RCC 7860 (cell line): ENCODE data around the gene RPS6KA2.
"Not testable (repeated sequence)": the region's sequence is repeated elsewhere in the genome, so short reads cannot be mapped to it uniquely, and the experiment has no call there.

Experiments
- DNase-seq: peaks from one replicate; pipeline ENCODE4 v3.0.0-alpha.2; 2015; ENCODE audit warnings: low spot score
- FAIRE-seq: peaks from 2 replicates; lab custom pipeline; 2012; peaks lifted over from hg19 to GRCh38; lab: Jason Lieb, UNC

The RPS6KA2 gene

DNA sequence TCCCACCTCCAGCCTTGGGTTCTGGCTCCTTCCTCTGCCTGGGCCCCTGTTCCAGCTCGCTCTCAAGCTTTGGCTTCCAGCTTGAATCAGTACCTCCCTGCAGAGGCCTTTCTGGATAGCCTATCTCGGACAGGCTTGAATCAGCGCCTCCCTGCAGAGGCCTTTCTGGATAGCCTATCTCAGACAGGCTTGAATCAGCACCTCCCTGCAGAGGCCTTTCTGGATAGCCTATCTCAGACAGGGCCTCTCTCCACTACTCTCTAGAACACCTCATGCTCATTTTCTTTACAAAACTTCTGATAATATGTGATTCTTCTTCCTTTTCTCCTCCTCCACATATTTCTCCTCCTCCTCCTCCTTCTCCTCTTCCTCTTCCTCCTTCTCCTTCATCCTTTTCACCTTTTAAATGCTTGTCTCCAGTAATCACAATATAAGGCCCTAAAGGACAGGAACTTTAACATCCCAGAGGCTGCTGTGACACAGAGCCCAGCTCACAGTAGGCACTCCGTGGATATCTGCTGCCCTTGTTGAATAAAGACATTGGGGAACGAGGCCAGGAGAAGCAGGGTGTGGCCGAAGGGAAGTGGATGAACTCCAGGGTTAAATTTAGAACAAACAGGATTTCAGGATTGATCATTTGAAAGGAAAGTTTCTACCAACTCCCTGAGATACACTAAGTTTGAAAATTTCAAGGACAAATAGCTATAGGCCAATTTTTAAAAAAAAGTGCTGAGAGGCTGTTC lies 9.3 kb upstream of the RPS6KA2 start:
- DNase-seq (no peak), FAIRE-seq (no peak)

GRCh38 chr6:166635013-166635970 lies 8.2 kb upstream of the RPS6KA2 start:
- DNase-seq = no peak
- FAIRE-seq = no peak

- not testable (repeated sequence) for DNase-seq, FAIRE-seq
These were observed 7.5 kb upstream of the RPS6KA2 start for GRCh38 chr6:166634581-166634980.

DNA sequence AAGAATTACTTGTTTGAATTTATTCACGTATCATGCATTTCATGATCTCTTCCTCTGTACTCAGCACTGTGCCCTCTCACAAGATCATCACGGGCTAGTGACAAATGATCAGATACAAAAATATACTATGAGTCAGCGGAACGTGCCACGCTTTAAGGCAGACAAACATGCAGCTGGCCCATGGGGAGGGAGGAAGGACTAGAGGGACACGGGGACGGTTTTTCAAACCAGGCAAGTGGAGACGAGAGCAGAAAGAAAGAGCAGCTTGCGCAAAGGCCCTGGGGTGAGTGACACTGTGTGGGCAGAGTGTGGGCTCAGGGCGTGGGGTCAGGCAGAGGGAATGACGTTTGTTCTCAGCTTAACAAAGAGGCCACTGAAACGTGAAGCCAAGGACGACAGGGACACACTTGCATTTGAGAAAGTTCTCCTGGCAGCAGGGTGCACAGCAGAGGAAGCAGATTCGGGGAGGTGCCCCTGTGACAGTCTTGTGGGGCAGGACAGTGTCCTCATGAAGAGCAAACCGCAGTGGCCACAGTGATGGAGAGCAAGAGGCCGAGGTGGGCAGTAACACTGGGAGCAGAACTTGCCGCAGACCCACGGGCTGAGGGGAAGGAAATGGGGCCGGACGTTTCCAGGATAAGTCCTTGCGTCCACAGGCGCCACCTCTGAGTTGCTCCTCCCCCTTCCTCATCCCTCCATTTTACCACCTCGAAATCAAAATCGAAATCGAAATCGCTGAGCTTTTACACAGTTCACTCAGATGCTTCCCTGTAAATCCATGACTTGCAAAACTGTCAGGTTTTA lies 6.9 kb upstream of the RPS6KA2 start:
- FAIRE-seq = no peak

DNA sequence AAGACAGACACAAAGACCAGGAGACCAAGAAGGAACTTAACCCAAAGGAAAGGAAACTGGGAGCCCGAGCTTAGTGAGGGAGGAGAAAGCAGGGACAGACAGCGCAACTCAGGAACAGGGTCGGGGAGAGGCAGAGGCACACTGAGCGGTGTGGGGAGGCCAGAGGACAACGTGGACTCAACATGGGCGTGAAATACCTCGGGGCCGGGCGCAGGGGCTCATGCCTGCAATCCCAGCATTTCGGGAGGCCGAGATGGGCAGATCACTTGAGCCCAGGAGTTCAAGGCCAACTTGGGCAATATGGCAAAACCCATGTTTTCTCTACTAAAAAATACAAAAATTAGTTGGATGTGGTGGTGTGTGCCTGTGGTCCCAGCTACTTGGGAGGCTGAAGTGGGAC lies 5.7 kb upstream of the RPS6KA2 start:
- FAIRE-seq = no peak
- no peak for DNase-seq

More for the DNA sequence above, 6.9 kb upstream of the RPS6KA2 start:
- DNase-seq = no peak

DNA sequence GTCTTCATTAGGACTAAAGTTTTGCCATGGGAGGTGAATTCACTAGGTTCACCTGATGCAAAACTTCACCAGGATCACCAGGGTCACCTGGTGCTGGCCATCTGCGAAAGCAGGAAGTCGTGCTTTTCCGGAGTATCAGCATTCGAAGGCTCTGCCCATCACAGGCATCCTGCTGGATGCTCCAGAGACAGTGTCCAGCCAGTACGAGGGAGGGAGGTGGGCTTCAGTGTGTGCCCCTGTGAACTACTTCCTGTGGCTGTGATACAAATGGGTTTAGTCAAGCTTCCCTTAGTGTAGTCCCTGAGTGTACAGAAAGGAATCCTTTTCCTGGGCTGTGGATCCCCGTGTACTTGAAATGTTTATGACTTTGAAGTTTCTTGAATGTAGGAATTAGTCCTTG lies 3.4 kb upstream of the RPS6KA2 start:
- DNase-seq (no peak), FAIRE-seq (no peak)

DNA sequence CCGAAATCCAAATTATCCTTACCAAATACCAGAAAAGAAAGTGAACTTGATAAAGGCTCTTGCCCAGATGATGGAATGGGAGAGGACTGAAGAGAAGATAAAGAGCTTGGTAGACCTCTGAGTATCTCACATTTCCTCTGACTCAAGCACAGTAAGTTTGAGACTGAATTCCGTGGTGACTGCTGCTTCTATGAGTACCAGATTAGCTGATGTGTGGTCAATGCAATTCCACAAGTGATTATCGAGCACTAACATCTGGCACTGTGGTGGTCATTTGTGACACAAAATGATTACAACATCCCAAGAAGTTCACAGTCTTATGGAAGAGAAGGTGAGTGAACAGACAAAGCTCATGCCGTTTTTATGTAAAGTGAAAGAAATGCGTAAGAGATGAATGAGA lies 2.6 kb upstream of the RPS6KA2 start:
- no peak for FAIRE-seq

DNA sequence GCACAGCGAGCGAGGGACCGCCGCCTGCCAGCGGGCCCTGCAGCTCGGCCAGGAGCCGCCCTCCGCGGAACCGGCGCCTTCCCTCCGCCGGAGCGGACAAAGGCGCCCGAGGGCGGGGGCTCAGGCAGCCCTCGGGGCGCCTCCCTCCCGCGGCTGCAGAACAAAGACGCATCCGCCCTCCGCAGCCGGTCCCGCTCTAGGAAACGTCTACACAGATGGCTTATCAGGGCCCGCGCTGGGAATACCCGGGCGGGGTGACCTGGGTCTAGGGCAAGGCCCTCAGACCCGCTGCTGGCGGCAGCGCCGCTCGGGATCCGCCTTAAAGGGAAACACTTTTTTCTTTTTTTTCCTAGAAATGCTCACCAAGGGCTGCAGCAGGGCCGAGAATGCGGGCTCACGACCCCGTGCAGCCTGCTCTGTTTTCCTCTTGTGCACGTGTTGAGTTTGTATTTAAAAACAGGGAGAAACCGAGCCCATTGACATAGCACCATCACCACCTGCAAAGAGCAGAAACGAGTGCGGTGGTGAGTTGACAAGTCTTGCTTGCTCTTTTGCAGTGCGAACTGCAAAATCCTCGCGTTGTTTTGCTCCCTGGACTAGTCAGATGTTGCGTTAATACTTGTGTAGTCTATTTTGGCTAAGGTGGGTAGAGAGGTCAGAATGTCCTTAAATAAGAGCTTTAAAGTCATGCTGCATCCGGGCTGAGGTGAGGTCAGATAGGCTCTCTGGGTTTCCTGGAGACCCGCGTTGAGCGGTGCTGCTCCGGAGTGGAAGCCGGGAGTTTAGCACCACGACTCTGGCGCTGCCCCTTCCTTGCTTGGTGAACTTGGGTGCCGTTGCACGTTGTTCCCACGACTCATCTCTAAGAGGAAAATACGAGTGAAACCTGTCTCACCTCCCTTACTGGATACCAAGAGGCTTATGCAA lies 1.1 kb upstream of the RPS6KA2 start:
- DNase-seq (peak; percentile 8), FAIRE-seq (no peak)

More for the DNA sequence above, 2.6 kb upstream of the RPS6KA2 start:
- no peak for DNase-seq

GRCh38 chr6:166626177-166627032 lies 646 bp downstream of the RPS6KA2 start:
- FAIRE-seq = no peak

DNA sequence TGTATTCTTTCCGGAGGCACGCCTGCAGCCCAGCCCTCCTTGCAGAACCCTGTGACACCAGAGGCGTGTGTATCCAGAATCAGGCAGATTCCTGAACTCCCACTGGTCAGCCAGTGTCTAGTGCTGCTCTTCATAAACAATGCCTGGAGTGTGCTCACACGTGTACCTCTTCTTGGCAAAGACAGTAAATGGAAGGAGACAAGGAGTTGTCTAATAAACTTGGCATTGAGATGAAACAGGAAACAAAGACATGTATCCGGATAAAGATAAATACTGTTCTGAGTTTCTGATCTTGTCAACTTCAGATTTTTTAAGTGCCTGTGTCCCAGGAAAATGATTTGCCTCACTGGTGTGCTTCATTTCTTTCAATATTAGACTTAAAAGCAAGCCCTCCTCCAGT lies 1.7 kb downstream of the RPS6KA2 start:
- no peak for FAIRE-seq
- no peak for DNase-seq

More at GRCh38 chr6:166626177-166627032, 646 bp downstream of the RPS6KA2 start:
- no peak for DNase-seq

DNA sequence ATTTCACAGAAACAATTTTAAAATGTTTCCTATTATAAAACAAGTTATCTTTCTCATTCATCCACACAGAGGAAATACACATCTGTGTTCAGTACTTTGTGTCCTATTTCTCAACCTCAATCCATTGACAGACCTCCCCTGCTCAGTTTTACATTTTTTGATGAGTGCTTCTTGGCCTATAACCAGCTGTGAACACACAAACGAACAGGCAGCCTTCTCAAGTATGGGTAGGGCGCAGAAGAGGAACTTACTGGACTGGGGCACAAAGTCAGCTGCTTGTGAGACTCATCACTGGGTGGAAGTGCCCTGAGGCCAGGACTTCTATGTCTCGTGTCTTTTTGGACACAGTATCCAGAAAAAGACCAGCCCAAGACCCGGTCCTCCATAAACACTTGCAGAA lies 2.8 kb downstream of the RPS6KA2 start:
- no peak for DNase-seq
- FAIRE-seq = no peak

- no peak for DNase-seq
- FAIRE-seq = no peak
These were observed 3.7 kb downstream of the RPS6KA2 start for GRCh38 chr6:166623318-166623717.

GRCh38 chr6:166621114-166621540 lies 5.9 kb downstream of the RPS6KA2 start:
- FAIRE-seq (no peak), DNase-seq (no peak)

- DNase-seq (no peak), FAIRE-seq (no peak)
These were observed 6.5 kb downstream of the RPS6KA2 start for GRCh38 chr6:166620478-166621113.

DNA sequence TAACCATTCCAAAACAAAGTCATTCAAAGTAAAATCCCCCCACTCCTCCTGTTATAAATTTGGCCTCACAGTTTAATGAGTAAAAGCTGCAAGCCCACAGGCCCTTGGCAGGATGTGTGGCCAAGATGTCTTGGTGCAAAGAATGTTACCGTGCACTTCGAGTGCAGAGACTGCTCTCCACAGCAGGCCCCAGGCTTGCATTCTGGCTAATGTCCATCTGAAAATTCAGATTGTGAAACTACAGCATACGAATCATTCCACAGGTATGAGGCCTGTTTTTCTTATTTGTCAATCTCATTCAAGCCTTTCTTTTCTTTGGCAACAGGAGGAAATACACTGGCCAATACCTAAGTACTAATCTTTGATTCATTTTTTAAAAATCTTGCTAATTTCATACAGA lies 7.1 kb downstream of the RPS6KA2 start:
- no peak for DNase-seq
- no peak for FAIRE-seq

- FAIRE-seq (no peak), DNase-seq (no peak)
These were observed 7.9 kb downstream of the RPS6KA2 start for GRCh38 chr6:166618866-166619761.

GRCh38 chr6:166618251-166618650 lies 8.8 kb downstream of the RPS6KA2 start:
- no peak for FAIRE-seq

More at GRCh38 chr6:166618251-166618650, 8.8 kb downstream of the RPS6KA2 start:
- no peak for DNase-seq
